Measurements from ENCODE around the gene TMEM19.

- TF ChIP-seq CTCF (IDR thresholded peaks at IDR 0.05 in 2 of 3, conservative IDR thresholded peaks at IDR 0.05 in 1 of 3; ENCODE audit: borderline replicate concordance in 1 of 3, insufficient read depth in 1 of 3, low read depth in 2 of 3, low read length in 2 of 3): no peak
- TF ChIP-seq POLR2A (IDR thresholded peaks at IDR 0.05; ENCODE audit: borderline replicate concordance, extremely low read depth, insufficient read depth, insufficient read length): no peak
- TF ChIP-seq, protein P1, sequence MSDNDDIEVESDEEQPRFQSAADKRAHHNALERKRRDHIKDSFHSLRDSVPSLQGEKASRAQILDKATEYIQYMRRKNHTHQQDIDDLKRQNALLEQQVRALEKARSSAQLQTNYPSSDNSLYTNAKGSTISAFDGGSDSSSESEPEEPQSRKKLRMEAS (IDR thresholded peaks at IDR 0.05): peak; percentile 82
- TF ChIP-seq POLR2AphosphoS5 (IDR thresholded peaks at IDR 0.05; ENCODE audit: low read depth, low read length): peak; percentile 54
- TF ChIP-seq, protein P2, sequence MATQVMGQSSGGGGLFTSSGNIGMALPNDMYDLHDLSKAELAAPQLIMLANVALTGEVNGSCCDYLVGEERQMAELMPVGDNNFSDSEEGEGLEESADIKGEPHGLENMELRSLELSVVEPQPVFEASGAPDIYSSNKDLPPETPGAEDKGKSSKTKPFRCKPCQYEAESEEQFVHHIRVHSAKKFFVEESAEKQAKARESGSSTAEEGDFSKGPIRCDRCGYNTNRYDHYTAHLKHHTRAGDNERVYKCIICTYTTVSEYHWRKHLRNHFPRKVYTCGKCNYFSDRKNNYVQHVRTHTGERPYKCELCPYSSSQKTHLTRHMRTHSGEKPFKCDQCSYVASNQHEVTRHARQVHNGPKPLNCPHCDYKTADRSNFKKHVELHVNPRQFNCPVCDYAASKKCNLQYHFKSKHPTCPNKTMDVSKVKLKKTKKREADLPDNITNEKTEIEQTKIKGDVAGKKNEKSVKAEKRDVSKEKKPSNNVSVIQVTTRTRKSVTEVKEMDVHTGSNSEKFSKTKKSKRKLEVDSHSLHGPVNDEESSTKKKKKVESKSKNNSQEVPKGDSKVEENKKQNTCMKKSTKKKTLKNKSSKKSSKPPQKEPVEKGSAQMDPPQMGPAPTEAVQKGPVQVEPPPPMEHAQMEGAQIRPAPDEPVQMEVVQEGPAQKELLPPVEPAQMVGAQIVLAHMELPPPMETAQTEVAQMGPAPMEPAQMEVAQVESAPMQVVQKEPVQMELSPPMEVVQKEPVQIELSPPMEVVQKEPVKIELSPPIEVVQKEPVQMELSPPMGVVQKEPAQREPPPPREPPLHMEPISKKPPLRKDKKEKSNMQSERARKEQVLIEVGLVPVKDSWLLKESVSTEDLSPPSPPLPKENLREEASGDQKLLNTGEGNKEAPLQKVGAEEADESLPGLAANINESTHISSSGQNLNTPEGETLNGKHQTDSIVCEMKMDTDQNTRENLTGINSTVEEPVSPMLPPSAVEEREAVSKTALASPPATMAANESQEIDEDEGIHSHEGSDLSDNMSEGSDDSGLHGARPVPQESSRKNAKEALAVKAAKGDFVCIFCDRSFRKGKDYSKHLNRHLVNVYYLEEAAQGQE (IDR thresholded peaks at IDR 0.05; ENCODE audit: low read depth): no peak
- no peak for TF ChIP-seq EZH2 (IDR thresholded peaks at IDR 0.05)
- no peak for TF ChIP-seq ZFX (IDR thresholded peaks at IDR 0.05)
- TF ChIP-seq ELF1 (IDR thresholded peaks at IDR 0.05; ENCODE audit: borderline replicate concordance, low read depth): no peak
- TF ChIP-seq EGR1 (IDR thresholded peaks at IDR 0.05; ENCODE audit: low read depth): peak; percentile 64
Observed at GRCh38 chr12:71710276-71711125, 24.6 kb downstream of the TMEM19 start.
